ENCODE data around the gene TMSB4X.
"Not testable (repeated sequence)": the region's sequence is repeated elsewhere in the genome, so short reads cannot be mapped to it uniquely, and the experiment has no call there.

Gene TMSB4X

DNA sequence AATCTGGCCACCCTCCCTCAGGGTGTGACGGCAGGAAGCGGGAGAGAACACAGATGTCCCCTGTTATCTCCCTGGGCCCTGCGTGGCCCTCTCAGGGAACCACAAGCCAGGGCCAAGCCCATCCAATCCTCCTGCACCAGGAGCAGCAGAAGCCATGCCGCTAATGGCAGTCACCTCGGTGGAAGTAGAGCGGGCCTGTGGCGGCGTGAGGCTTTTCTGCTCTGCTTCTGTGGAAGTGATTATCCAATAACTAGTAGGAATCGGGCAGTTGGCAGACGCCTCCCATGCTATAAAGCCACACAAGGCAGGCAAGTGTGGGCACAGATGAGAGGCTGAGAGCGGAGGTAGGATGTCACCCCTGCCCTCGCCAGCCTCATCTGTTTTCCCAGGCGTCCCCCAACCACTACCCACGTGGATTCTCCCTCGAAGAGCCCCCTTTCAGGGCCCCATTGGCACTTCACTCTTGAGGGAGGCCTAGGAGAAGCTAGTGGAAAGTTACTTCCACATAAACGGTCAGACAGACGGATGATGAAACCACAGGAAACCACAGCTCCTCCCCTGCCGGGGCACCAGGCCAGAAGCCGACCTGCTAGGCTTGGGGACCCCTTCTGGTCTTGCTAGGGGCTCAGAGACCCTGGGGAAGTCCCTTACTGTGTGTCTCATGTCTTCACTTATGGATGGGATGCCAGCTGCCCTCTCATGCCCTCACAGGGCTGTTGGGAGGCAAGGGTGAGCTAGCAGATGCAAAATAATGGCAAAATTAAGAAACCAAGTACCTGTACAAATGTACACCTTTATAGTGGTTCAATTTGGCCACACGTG lies 18.8 kb upstream of the TMSB4X start:
- DNase-seq = peak; percentile 46

DNA sequence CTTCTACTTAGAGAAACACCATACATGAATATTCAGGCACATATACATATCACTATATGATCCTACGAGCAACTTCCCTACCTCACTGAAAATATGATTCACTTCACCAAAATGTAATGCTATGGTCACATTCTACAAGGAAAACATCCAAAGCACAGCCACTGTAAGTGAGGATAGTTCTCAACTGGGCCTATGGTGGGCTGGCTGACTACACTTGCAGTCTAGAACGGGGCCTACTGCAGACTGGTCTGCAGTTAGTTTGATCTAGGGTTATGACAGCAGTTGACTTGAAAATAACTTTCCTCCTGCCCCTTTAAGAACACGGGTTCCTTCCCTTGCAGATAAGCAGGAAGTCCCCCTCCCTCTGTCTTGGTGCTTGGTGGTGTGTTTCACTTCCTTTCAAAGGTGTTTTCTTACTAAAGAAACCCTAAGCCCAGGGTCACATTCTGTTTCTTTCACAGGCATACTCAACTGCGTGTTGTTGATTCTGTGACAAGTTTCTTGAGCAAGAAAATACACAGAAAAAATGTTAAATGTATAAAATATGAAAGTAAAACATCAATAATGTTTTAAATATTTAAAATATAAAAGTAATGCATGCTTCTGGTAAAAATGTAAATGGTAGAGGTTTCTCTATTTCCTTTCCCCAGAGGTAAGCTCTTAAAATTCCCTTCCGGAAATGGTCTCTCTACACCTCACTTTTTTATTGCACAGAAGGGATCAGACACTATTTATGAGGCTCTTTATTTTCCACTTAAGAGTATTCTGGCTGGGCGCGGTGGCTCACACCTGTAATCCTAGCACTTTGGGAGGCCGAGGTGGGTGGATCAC lies 18.0 kb upstream of the TMSB4X start:
- no peak for DNase-seq

- DNase-seq = no peak
Observed at GRCh38 chrX:12958059-12958458, 16.9 kb upstream of the TMSB4X start.

- DNase-seq = no peak
Observed at GRCh38 chrX:12958461-12958860, 16.4 kb upstream of the TMSB4X start.

GRCh38 chrX:12961196-12961718 lies 13.7 kb upstream of the TMSB4X start:
- no peak for DNase-seq

GRCh38 chrX:12962041-12962504 lies 12.8 kb upstream of the TMSB4X start:
- no peak for DNase-seq

DNA sequence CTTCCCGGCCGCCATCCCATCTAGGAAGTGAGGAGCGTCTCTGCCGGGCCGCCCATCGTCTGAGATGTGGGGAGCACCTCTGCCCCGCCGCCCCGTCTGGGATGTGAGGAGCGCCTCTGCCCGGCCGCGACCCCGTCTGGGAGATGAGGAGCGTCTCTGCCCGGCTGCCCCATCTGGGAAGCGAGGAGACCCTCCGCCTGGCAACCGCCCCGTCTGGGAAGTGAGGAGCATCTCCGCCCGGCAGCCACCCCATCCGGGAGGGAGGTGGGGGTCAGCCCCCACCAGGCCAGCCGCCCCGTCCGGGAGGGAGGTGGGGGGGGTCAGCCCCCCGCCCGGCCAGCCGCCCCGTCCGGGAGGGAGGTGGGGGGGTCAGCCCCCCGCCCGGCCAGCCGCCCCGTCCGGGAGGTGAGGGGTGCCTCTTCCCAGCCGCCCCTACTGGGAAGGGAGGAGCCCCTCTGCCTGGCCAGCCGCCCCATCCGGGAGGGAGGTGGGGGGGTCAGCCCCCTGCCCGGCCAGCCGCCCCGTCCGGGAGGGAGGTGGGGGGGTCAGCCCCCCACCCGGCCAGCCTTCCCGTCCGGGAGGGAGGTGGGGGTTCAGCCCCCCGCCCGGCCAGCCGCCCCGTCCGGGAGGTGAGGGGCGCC lies 11.6 kb upstream of the TMSB4X start:
- not testable (repeated sequence) for DNase-seq

DNA sequence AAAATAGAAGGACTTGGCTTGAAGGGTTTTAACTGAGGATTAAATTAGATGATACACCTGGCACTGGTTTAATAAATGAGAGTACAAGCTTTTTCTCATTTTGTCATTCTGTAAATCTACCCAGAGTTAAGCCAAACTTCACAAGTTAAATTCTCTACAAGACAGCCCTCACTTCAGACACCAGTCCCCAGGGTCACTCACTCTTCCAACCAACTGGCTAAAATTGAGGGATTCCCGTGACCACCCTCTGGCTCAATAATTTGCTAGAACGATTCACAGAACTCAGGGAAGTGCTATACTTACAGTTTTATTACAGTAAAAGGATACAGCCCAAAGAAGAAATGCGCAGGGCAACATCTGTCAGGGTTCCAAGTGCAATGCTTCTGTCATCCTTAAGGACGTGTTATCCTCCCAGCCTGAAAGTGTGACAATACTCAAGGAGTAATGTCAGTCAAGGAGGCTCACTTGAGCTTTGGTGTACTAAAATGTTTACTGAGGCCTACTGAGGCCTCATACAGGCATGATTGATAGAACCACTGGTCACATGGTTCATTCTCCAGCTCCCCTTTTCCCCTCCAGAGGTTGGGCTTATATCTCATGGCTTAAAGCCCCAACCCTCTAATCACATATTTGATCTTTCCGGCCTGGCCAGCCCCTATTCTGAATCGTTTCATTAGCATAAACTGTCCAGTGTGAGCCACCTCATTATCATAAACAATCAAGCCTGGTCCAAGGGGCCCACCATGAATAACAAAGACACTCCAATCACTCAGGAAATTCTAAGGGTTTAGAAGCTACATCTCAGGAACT lies 9.6 kb upstream of the TMSB4X start:
- no peak for DNase-seq

DNA sequence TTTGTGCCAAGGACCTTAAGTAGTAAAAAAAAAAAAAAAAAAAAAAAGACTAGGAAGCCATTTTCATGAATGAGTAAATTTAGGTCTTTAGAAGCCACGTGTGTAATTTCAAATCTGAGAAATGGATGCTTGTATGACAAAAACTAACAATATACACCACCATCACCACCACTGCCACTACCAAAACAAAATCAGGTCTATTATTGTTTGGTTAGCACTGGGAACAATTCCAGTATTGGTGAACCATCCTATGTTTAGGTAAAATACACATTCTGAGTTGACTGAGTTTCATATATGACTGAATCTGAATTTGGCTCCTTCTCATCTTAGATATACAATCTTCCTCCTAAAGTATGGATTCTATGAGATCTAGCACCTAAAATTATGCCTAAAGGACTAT lies 8.8 kb upstream of the TMSB4X start:
- DNase-seq = no peak

GRCh38 chrX:12967711-12968465 lies 7.0 kb upstream of the TMSB4X start:
- no peak for DNase-seq

GRCh38 chrX:12970691-12971202 lies 4.2 kb upstream of the TMSB4X start:
- no peak for DNase-seq

DNA sequence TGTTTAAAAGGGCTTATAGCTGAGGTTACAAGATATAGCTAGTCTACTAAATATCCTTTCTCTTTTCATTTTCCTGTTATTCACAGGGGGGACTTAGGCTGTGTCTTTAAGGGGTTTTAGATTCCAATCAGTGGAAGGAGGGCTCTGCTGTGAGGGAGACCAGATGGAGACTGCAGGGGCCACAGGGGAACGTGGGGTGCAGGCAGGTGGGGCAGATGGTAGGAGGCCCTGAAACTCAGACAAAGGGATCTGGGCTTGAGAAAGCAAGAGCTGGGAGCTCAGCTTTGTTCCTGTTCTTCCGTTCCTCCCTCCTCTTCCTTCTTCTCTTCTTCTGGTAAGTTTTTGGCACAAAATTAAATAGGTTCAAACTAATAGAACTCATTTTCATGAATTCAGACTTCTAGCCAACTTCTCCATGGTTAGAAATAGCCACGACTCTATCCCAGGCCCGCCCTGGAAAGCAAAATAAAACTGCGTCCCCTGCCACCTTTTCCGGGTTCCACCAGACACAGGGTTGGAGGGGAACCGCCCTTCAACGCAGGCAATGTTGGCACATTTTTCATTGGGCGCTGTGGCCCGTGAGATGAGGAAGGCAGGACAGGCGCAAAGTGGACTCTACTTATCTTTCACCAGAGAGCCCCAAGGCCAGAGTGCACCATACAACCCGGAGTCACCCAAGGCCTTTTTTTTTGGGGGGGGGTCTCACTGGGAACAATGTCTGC lies 3.5 kb upstream of the TMSB4X start:
- no peak for DNase-seq

DNA sequence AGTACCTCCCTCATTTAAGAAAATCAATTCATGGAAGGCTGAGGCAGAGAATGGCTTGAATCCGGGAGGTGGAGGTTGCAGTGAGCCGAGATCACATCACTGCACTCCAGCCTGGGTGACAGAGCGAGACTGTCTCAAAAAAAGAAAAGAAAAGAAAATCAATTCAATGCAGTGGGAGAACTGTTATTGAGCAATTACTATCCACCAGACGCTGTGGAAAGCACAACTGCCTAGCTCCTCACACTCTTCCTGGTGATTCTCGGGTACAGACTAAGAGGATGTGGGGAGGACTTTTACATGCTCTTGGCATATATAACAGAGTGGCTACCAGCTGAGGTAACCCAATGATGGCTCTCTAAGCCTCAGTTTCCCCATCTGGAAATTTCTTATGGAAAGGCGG lies 2.7 kb upstream of the TMSB4X start:
- no peak for DNase-seq

DNA sequence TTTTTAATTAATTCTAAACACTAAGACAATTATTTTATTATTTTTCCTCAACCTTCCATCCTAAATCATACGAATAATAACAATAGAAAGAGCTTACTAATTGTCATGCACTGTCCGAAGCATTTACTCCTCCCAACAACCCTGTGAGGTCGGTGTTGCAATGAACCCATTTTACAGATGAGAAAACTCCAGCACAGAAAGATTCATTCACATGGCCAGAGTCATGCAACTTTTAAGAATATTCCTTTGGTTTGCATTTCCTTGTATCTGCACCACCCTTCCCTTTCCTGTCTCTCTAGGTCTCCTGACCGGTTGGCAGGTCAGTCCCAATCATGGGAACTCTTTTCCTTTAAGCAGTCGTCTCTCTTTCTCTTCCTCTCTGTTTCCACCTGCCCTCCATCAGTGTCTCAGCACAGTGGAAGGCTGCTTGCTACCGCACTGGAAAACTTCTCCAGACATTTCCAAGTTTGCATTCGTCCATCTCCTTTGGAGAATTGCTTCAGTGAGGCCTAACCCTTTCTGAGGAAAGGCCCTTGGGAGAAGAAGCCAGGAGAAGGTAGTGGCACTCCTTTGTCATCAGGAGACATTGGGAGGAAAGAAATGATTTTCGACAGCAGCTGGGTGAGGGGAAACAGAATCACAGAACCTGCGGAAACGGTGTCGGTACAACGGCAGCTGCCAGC lies 1.9 kb upstream of the TMSB4X start:
- no peak for DNase-seq

DNA sequence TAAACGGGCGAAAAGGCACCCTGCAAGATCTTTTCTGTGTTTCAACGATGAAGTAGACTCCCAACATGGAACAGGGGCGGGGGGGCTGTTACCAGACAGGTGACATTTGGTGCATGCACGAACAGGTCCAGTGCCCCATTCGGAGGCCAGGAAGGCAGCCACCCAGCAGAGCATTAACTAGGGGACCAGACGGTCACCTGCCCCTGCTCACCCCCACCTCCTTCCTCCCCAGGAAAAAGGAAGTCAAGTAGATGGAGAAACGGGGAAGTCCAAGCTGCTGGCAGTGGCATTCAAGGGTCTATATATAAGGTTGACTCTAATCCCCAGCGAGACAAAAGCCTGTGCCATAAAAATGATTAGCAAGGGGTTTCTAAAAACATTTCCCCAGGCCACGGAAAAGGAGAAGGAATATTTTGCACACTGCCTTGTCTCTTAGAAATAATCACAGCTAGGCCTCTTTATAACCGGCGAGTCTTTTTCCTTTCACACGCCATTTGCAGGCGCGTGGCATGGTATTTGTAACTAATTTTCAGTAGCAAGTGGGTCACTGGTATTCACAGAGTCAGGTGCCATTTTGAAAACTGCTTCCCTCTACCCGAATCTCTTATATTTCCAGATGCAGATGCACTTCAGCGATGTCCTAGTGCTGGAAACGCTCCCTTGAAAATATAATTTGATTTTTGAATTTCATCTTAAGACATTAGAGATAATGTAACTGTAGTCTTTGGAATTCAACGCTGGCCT lies 1.2 kb upstream of the TMSB4X start:
- no peak for DNase-seq

GRCh38 chrX:12974305-12974795 lies 560 bp upstream of the TMSB4X start:
- no peak for DNase-seq

DNA sequence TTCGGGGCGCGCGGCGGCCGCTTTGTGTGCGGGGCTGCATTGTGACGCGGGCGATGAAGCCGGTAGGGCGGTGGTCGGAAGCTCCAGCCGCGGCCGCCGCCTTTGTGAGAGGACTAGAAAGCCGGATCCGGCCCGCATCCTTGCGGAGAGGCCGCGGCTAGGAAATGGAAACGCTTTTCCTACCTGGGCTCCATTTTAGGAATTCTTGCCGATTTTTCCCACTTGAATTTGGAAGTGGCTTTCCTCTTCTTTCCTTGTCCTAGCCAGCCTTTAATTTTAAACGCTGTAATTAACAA lies 708 bp downstream of the TMSB4X start:
- DNase-seq = no peak

GRCh38 chrX:12975991-12976558 lies 1.2 kb downstream of the TMSB4X start:
- no peak for DNase-seq
